Vagina (tissue), 2 donors: ENCODE measurements around the gene GRAMD2B. TPM values are rescaled to one million over a fixed set of nuclear protein-coding genes. Genes with fewer than 3 reads are reported as not detected.

Experiments used
- DNase-seq, 2 donors: peaks; one replicate each; pipeline ENCODE4 v3.0.0-alpha.2; 2017; ENCODE audit errors: extremely low spot score in 2 of 2
- H3K27ac ChIP-seq: fragments of 200-600 bp; sonication (generic); one replicate; pipeline ENCODE4 v1.5.1; 2019
- H3K27me3 ChIP-seq: fragments of 200-600 bp; sonication (generic); one replicate; pipeline ENCODE4 v1.5.1; 2019
- H3K36me3 ChIP-seq, 2 donors: fragments of 200-600 bp; sonication (generic); one replicate each; pipeline ENCODE4 v1.5.1; 2017 to 2019
- H3K4me1 ChIP-seq: fragments of 200-600 bp; sonication (generic); one replicate; pipeline ENCODE4 v1.5.1; 2019
- H3K4me3 ChIP-seq, 2 donors: fragments of 200-600 bp; sonication (generic); 1 replicate in 1 of 2; 2 replicates in 1 of 2; pipeline ENCODE4 v1.5.1; 2016 to 2019
- H3K9me3 ChIP-seq: fragments of 200-600 bp; sonication (generic); one replicate; pipeline ENCODE4 v1.5.1; 2019
- CTCF ChIP-seq, 3 experiments: fragments of 450-650 bp in 2 of 3; fragments of 200-600 bp in 1 of 3; sonication (generic) in 1 of 3; IDR thresholded peaks; one replicate each; pipeline ENCODE4 v1.5.1; 2017 to 2019; ENCODE audit warnings: antibody characterized with exemption in 3 of 3, mild to moderate bottlenecking in 2 of 3, moderate library complexity in 2 of 3
- POLR2A ChIP-seq, 2 donors: fragments of 450-650 bp; IDR thresholded peaks; one replicate each; pipeline ENCODE4 v1.6.1; 2017; ENCODE audit warnings: antibody characterized with exemption in 2 of 2, mild to moderate bottlenecking in 2 of 2, moderate library complexity in 2 of 2
- POLR2AphosphoS5 ChIP-seq, 2 donors: sonication (generic); formaldehyde crosslinking; IDR thresholded peaks; one replicate each; pipeline ENCODE4 v1.9.0; 2017; ENCODE audit warnings: antibody characterized with exemption in 2 of 2, mild to moderate bottlenecking in 2 of 2, low read depth in 1 of 2; ENCODE audit not compliant: insufficient read depth in 1 of 2
- intact Hi-C: fragments of 100-400 bp; cut with DNase I; formaldehyde crosslinking; loops from one replicate; pipeline ENCODE4 v1.15.1; 2023
- total RNA-seq: library from RNA; depleted of rRNA; stranded (reverse); fragments of >200 nt; gene quantifications from one replicate; pipeline ENCODE4 v1.2.3, GENCODE V29; 2016

The GRAMD2B gene
- total RNA-seq, 1 donor from 2014 or later, result 76.9 TPM

- intact Hi-C loops, result no loop called here
- no peaks in the 10 kb centered on the region for H3K9me3 ChIP-seq
- H3K27me3 ChIP-seq, result no peaks in the 10 kb centered on the region
- H3K4me1 ChIP-seq, result peaks cover 42% of the 10 kb centered on the region
- no peak for TF ChIP-seq POLR2A (IDR thresholded peaks at IDR 0.05)
- no peak for TF ChIP-seq CTCF (IDR thresholded peaks at IDR 0.05)
- no peak for TF ChIP-seq POLR2AphosphoS5 (IDR thresholded peaks at IDR 0.05; ENCODE audit: insufficient read depth in 1 of 2, low read depth in 1 of 2)
- H3K27ac ChIP-seq, result peak overlapping the region; percentile 60
- no peak overlapping the region for H3K4me3 ChIP-seq
- no peak for DNase-seq
- H3K36me3 ChIP-seq, result no peaks in the 10 kb centered on the region
Observed at GRCh38 chr5:126508251-126508961, 85.2 kb downstream of the GRAMD2B start.

- Histone ChIP-seq H3K9me3 (no peaks in the 10 kb centered on the region), H3K27me3 (no peaks in the 10 kb centered on the region), H3K4me1 (peaks cover 38% of the 10 kb centered on the region), H3K27ac (peak overlapping the region; percentile 60), H3K36me3 (no peaks in the 10 kb centered on the region), H3K4me3 (no peak overlapping the region)
- TF ChIP-seq POLR2AphosphoS5 (IDR thresholded peaks at IDR 0.05; ENCODE audit: insufficient read depth in 1 of 2, low read depth in 1 of 2) (peak in 1 of 2 donors; percentile 88), POLR2A (IDR thresholded peaks at IDR 0.05) (no peak), CTCF (IDR thresholded peaks at IDR 0.05) (no peak)
- DNase-seq, result no peak
- intact Hi-C loops, result no loop called here
Observed at GRCh38 chr5:126508962-126509279, 85.7 kb downstream of the GRAMD2B start.

- no peak for DNase-seq
- Histone ChIP-seq H3K27me3 (no peaks in the 10 kb centered on the region), H3K27ac (peak overlapping the region; percentile 60), H3K36me3 (no peaks in the 10 kb centered on the region), H3K4me1 (peaks cover 33% of the 10 kb centered on the region), H3K9me3 (no peaks in the 10 kb centered on the region), H3K4me3 (no peak overlapping the region)
- TF ChIP-seq POLR2AphosphoS5 (IDR thresholded peaks at IDR 0.05; ENCODE audit: insufficient read depth in 1 of 2, low read depth in 1 of 2) (no peak), CTCF (IDR thresholded peaks at IDR 0.05) (no peak), POLR2A (IDR thresholded peaks at IDR 0.05) (no peak)
- intact Hi-C loops, result no loop called here
Observed at GRCh38 chr5:126509339-126509738, 86.1 kb downstream of the GRAMD2B start.

GRCh38 chr5:126511961-126512360, 88.8 kb downstream of the GRAMD2B start:
- peaks cover 40% of the 10 kb centered on the region for H3K4me1 ChIP-seq
- H3K4me3 ChIP-seq, result no peak overlapping the region
- intact Hi-C loops, result no loop called here
- H3K36me3 ChIP-seq, result no peaks in the 10 kb centered on the region
- peak in 1 of 2 donors; percentile 83 for DNase-seq
- TF ChIP-seq POLR2A (IDR thresholded peaks at IDR 0.05) (no peak), POLR2AphosphoS5 (IDR thresholded peaks at IDR 0.05; ENCODE audit: insufficient read depth in 1 of 2, low read depth in 1 of 2) (no peak), CTCF (IDR thresholded peaks at IDR 0.05) (no peak)
- H3K27ac ChIP-seq, result peak overlapping the region; percentile 34
- H3K27me3 ChIP-seq, result no peaks in the 10 kb centered on the region
- H3K9me3 ChIP-seq, result no peaks in the 10 kb centered on the region

- TF ChIP-seq CTCF (IDR thresholded peaks at IDR 0.05) (no peak), POLR2A (IDR thresholded peaks at IDR 0.05) (no peak), POLR2AphosphoS5 (IDR thresholded peaks at IDR 0.05; ENCODE audit: insufficient read depth in 1 of 2, low read depth in 1 of 2) (no peak)
- peaks cover 40% of the 10 kb centered on the region for H3K4me1 ChIP-seq
- DNase-seq, result peak in 1 of 2 donors; percentile 42
- no peaks in the 10 kb centered on the region for H3K36me3 ChIP-seq
- no peak overlapping the region for H3K4me3 ChIP-seq
- no peaks in the 10 kb centered on the region for H3K9me3 ChIP-seq
- intact Hi-C loops, result no loop called here
- H3K27me3 ChIP-seq, result no peaks in the 10 kb centered on the region
- H3K27ac ChIP-seq, result peak overlapping the region; percentile 17
Observed at GRCh38 chr5:126512451-126512850, 89.2 kb downstream of the GRAMD2B start.
